MM.1S (cell line): ENCODE results near the gene STON2.

Source experiments
- EZH2 ChIP-seq: fragments of 300-600 bp; sonication (generic); optimal IDR thresholded peaks from 2 replicates; pipeline ENCODE3; 2017; ENCODE audit warnings: low read depth, mild to moderate bottlenecking, antibody characterized with exemption, low read length, mixed read lengths
- EZH2phosphoT487 ChIP-seq: fragments of 300-600 bp; sonication (generic); IDR thresholded peaks from 2 replicates; pipeline ENCODE4 v1.6.1; 2018; ENCODE audit warnings: antibody characterized with exemption, low read length
- TF ChIP-seq, protein P1 (sequence below): fragments of 300-600 bp; sonication (generic); IDR thresholded peaks from 2 replicates; pipeline ENCODE4 v1.5.1; 2016; ENCODE audit warnings: antibody characterized with exemption, low read length, mixed read lengths

DNA sequence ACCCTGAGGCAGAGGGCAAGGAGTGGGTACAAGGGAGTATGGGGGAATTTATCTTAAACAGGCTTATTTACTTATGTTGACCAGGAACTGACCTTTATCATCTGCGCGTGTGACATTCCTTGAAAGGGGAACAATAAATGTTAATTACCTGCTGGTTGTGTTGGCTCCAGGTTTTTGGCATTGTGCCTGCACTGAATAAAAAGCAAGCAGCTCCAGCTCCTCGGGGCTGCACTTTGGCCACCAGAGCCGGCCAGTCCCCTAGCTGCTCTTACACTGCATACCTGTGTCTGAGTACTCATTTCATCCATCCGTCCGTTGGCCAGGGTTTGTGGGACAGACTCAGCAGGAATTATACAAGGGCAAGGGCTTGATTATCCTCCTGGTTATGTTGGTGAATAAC, 110.6 kb downstream of the STON2 start:
- TF ChIP-seq, protein P1, sequence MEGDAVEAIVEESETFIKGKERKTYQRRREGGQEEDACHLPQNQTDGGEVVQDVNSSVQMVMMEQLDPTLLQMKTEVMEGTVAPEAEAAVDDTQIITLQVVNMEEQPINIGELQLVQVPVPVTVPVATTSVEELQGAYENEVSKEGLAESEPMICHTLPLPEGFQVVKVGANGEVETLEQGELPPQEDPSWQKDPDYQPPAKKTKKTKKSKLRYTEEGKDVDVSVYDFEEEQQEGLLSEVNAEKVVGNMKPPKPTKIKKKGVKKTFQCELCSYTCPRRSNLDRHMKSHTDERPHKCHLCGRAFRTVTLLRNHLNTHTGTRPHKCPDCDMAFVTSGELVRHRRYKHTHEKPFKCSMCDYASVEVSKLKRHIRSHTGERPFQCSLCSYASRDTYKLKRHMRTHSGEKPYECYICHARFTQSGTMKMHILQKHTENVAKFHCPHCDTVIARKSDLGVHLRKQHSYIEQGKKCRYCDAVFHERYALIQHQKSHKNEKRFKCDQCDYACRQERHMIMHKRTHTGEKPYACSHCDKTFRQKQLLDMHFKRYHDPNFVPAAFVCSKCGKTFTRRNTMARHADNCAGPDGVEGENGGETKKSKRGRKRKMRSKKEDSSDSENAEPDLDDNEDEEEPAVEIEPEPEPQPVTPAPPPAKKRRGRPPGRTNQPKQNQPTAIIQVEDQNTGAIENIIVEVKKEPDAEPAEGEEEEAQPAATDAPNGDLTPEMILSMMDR: no peak
- TF ChIP-seq EZH2phosphoT487 (no peak), EZH2 (no peak)
